GM12878 (cell line): ENCODE measurements around the gene PTPRN2. TPM values are rescaled to one million over a fixed set of nuclear protein-coding genes. Genes with fewer than 3 reads are reported as not detected.

Source experiments
- ATAC-seq: fragments of 200-7000 bp; cut with Tn5 transposase; 3 replicates; pipeline ENCODE4 v1.9.1; 2020; ENCODE audit warnings: mild to moderate bottlenecking, moderate library complexity
- BruUV-seq: library from RNA; stranded (reverse); fragments of 400-500 nt; replicated peaks from 2 replicates; lab custom pipeline; 2021; lab: Mats Ljungman, UMichigan
- CTCF ChIA-PET: fragments of 300-600 bp; sonication (Branson Sonifier 250); formaldehyde crosslinking; extraction: SDS; loops from one replicate; lab custom pipeline; 2021; ENCODE audit warnings: inconsistent platforms; lab: Yijun Ruan, JAX
- POLR2A ChIA-PET: fragments of 350-600 bp; formaldehyde crosslinking; extraction: SDS; loops from one replicate; lab custom pipeline; 2021; ENCODE audit warnings: inconsistent platforms; lab: Charles Lee
- RAD21 ChIA-PET: fragments of 300-600 bp; sonication (Branson Sonifier 250); formaldehyde crosslinking; loops from one replicate; lab custom pipeline; 2023; ENCODE audit warnings: antibody characterized with exemption; ENCODE audit not compliant: unreplicated experiment; lab: Charles Lee
- SMC1A ChIA-PET: fragments of 300-600 bp; sonication (Branson Sonifier 250); formaldehyde crosslinking; loops from one replicate; lab custom pipeline; 2023; ENCODE audit not compliant: unreplicated experiment, uncharacterized antibody; lab: Charles Lee
- DNase-seq: peaks from one replicate; pipeline ENCODE4 v3.0.0-alpha.2; 2011; ENCODE audit warnings: low read depth, low spot score
- FAIRE-seq: peaks from 3 replicates; lab custom pipeline; 2011; peaks lifted over from hg19 to GRCh38; lab: Jason Lieb, UNC
- H2AFZ ChIP-seq: 2 replicates; pipeline ENCODE4 v1.6.0; 2011; ENCODE audit warnings: low read depth, low read length, control low read depth; ENCODE audit not compliant: control insufficient read depth
- H3K27ac ChIP-seq: 2 replicates; pipeline ENCODE4 v1.5.1; 2011; ENCODE audit warnings: control low read depth; ENCODE audit not compliant: control insufficient read depth, insufficient read depth
- H3K27me3 ChIP-seq, 2 experiments: replicated peaks in 1 of 2; 2 replicates each; pipeline versions ENCODE4 v1.6.0 to v1.6.1; 2011; ENCODE audit warnings: low read length in 1 of 2; ENCODE audit not compliant: control insufficient read depth in 2 of 2, insufficient read depth in 2 of 2
- H3K36me3 ChIP-seq, 2 experiments: 2 replicates each; pipeline ENCODE4 v1.5.1; 2011; ENCODE audit warnings: low read length in 1 of 2; ENCODE audit not compliant: control insufficient read depth in 2 of 2, insufficient read depth in 2 of 2
- H3K4me1 ChIP-seq: 2 replicates; pipeline ENCODE4 v1.6.1; 2011; ENCODE audit warnings: mild to moderate bottlenecking, low read length, moderate library complexity, mixed read lengths; ENCODE audit not compliant: control insufficient read depth, insufficient read depth
- H3K4me2 ChIP-seq: 2 replicates; pipeline ENCODE4 v1.6.0; 2011; ENCODE audit warnings: control low read depth; ENCODE audit not compliant: control insufficient read depth, insufficient read depth
- H3K4me3 ChIP-seq: fragments of 200-600 bp; sonication (generic); 2 replicates; pipeline ENCODE4 v1.5.1; 2016
- H3K79me2 ChIP-seq: 2 replicates; pipeline ENCODE4 v1.6.0; 2011; ENCODE audit warnings: low read length; ENCODE audit not compliant: control insufficient read depth, insufficient read depth
- H3K9ac ChIP-seq: 2 replicates; pipeline ENCODE4 v1.8.0; 2011; ENCODE audit warnings: low read length, control low read depth, mixed read lengths; ENCODE audit not compliant: control insufficient read depth, insufficient read depth
- H3K9me3 ChIP-seq: replicated peaks from 3 replicates; pipeline ENCODE4 v1.5.1; 2011; ENCODE audit warnings: mild to moderate bottlenecking, low read length; ENCODE audit not compliant: control insufficient read depth, insufficient read depth
- H4K20me1 ChIP-seq: 2 replicates; pipeline ENCODE4 v1.6.0; 2011; ENCODE audit not compliant: control insufficient read depth, insufficient read depth
- BCLAF1 ChIP-seq: fragments of 450-650 bp; IDR thresholded peaks from 2 replicates; pipeline ENCODE4 v1.6.1; 2017; ENCODE audit warnings: antibody characterized with exemption, mild to moderate bottlenecking, moderate library complexity
- BHLHE40 ChIP-seq, 2 experiments: fragments of 450-650 bp in 1 of 2; IDR thresholded peaks; 2 replicates each; pipeline ENCODE4 v1.6.1; 2011 to 2017; ENCODE audit warnings: low read depth in 2 of 2, borderline replicate concordance in 1 of 2, improper control_type of control experiment in 1 of 2, low read length in 1 of 2, mild to moderate bottlenecking in 1 of 2
- EZH2 ChIP-seq: IDR thresholded peaks from 2 replicates; pipeline ENCODE4 v1.6.1; 2012; ENCODE audit warnings: low read depth, mild to moderate bottlenecking, control low read depth, inconsistent platforms, low read length, borderline replicate concordance; ENCODE audit not compliant: control insufficient read depth
- MLLT1 ChIP-seq: fragments of 450-650 bp; IDR thresholded peaks from 2 replicates; pipeline ENCODE4 v1.6.1; 2016; ENCODE audit warnings: mild to moderate bottlenecking
- NFIC ChIP-seq: IDR thresholded peaks from 2 replicates; pipeline ENCODE4 v1.6.1; 2012; ENCODE audit warnings: low read depth, mild to moderate bottlenecking, inconsistent platforms, low read length, moderate library complexity
- RBBP5 ChIP-seq: fragments of 200-600 bp; sonication (generic); conservative IDR thresholded peaks from 2 replicates; pipeline ENCODE4 v1.6.1; 2016
- RCOR1 ChIP-seq: conservative IDR thresholded peaks from 2 replicates; pipeline ENCODE4 v1.6.1; 2012; ENCODE audit warnings: low read depth, low read length, improper control_type of control experiment
- TCF7 ChIP-seq: IDR thresholded peaks from 2 replicates; pipeline ENCODE4 v1.6.1; 2014; ENCODE audit warnings: antibody characterized with exemption, borderline replicate concordance
- YY1 ChIP-seq: IDR thresholded peaks from 2 replicates; pipeline ENCODE4 v1.6.1; 2011; ENCODE audit warnings: low read depth, mild to moderate bottlenecking, low read length
- ZZZ3 ChIP-seq: IDR thresholded peaks from 2 replicates; pipeline ENCODE4 v1.6.1; 2011; ENCODE audit warnings: low read depth; ENCODE audit not compliant: control insufficient read depth, insufficient read length
- whole genome bisulfite sequencing: methylation state at CpG from one replicate; pipeline ENCODE4 v1.1.6; 2016; ENCODE audit warnings: low lambda C conversion rate; ENCODE audit not compliant: insufficient replicate concordance, insufficient coverage; ENCODE audit errors: missing lambda C conversion rate; 5-methylcytosine and 5-hydroxymethylcytosine counted together
- in situ Hi-C: fragments of 300-500 bp; cut with MboI; formaldehyde crosslinking; loops from 9 replicates; pipeline ENCODE4 v1.14.3; 2018; ENCODE audit warnings: mixed read lengths
- intact Hi-C: fragments of 100-400 bp; cut with micrococcal nuclease; formaldehyde crosslinking; loops from one replicate; pipeline ENCODE4 v1.14.2; 2022; ENCODE audit not compliant: unreplicated experiment
- polyA plus RNA-seq, 11 experiments: library from polyadenylated mRNA; depleted of rRNA in 4 of 11; unstranded in 6 of 11; stranded (reverse) in 5 of 11; fragments of >200 nt; fragmentation: Nextera tagmentation in 4 of 11; fragmentation: Illumina TruSeq in 1 of 11; extraction: Ambion mirVana in 4 of 11; extraction: Trizol in 1 of 11; gene quantifications; 1 replicate in 1 of 11; 2 replicates in 10 of 11; pipeline versions ENCODE4 v1.2.1 to v1.2.3, GENCODE V29; 2011 to 2016; ENCODE audit warnings: inconsistent platforms in 2 of 11, missing spikeins in 2 of 11, low read depth in 1 of 11
- total RNA-seq, 4 experiments: library from RNA; depleted of rRNA in 3 of 4; stranded (reverse); fragments of >200 nt in 3 of 4; fragmentation: Illumina TruSeq in 1 of 4; extraction: Trizol in 1 of 4; gene quantifications; 2 replicates each; pipeline versions ENCODE4 v1.2.1 to v1.2.3, GENCODE V29; 2013 to 2021

The PTPRN2 gene
- total and polyA plus RNA-seq, 10 of the 15 experiments (the other 5 are each of a cell fraction or from before 2014, with no cell fraction given), result 5.4 TPM; not detected in 9

GRCh38 chr7:158357898-158358821 lies 229.5 kb downstream of the PTPRN2 start:
- RAD21 ChIA-PET, result no interaction called here
- no peaks in the 10 kb centered on the region; the same call in 2 of the 3 replicates for H3K9me3 ChIP-seq
- no peaks in the 10 kb centered on the region for H3K79me2 ChIP-seq
- ATAC-seq, result no peak
- TF ChIP-seq BCLAF1 (no peak), YY1 (no peak), RBBP5 (no peak), ZZZ3 (no peak), NFIC (no peak), EZH2 (no peak), TCF7 (no peak), BHLHE40 (IDR thresholded peaks at IDR 0.05; ENCODE audit: borderline replicate concordance in 1 of 2, low read depth in 2 of 2, low read length in 1 of 2) (no peak), MLLT1 (no peak), RCOR1 (no peak)
- TF ChIP-seq, all 136 proteins: peak for 0
- in situ Hi-C loops, result loop anchor here (5.0 kb wide), 1 partner anchor 51 kb away; no protein-coding TSS in a partner anchor
- SMC1A ChIA-PET, result no interaction called here
- H3K4me3 ChIP-seq, result no peak overlapping the region
- no peaks in the 10 kb centered on the region for H3K27me3 ChIP-seq
- 52% methylated on average over 26 of the region's 26 CpGs for WGBS
- H3K4me2 ChIP-seq, result no peak overlapping the region
- H3K36me3 ChIP-seq, result no peaks in the 10 kb centered on the region
- no peak overlapping the region for H3K27ac ChIP-seq
- no peak overlapping the region for H2AFZ ChIP-seq
- no TSS peak for BruUV-seq
- FAIRE-seq (no peak), DNase-seq (no peak)
- intact Hi-C loops, result no loop called here
- H3K4me1 ChIP-seq, result no peaks in the 10 kb centered on the region
- CTCF ChIA-PET, result no interaction called here
- H4K20me1 ChIP-seq, result no peaks in the 10 kb centered on the region
- POLR2A ChIA-PET, result no interaction called here
- H3K9ac ChIP-seq, result no peak overlapping the region
